ENCODE measurements around the gene VMAC.

DNA sequence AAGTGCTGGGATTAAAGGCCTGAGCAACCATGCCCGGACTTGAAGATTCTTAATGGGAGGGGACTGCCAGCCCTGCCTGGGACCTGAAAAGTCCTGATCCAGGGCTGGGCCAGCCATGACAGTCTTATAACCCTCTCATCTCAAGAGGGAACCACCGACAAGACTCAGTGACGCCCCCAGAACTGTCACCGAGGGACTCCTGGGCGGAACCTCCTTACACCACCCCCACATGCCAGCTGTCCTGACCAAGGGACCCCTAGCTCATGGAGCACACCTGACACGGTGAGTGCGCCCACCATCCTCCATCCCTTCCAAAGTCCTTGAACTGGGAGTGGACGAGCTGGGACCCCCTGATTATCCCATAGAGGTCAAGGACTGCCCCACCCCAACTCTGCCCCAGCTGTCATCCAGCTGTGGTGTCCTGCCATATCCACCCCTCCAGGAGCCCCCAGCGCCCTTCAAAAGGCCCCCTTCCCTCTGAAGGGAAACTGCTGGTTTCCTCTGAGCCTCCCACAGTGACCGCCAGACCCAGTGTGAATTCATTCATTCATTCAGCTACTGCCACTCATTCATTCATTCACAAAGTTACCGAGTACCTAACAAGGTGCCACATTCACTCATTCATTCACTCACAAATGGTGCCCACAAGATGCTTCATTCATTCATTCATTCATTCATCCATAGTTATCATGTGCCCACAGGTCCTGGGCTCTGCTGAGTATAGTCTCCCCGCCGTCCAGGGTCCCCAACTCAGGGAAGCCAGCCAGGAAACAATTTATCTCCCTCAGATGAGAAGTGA, 4.7 kb upstream of the VMAC start:
- TF ChIP-seq, protein P1, sequence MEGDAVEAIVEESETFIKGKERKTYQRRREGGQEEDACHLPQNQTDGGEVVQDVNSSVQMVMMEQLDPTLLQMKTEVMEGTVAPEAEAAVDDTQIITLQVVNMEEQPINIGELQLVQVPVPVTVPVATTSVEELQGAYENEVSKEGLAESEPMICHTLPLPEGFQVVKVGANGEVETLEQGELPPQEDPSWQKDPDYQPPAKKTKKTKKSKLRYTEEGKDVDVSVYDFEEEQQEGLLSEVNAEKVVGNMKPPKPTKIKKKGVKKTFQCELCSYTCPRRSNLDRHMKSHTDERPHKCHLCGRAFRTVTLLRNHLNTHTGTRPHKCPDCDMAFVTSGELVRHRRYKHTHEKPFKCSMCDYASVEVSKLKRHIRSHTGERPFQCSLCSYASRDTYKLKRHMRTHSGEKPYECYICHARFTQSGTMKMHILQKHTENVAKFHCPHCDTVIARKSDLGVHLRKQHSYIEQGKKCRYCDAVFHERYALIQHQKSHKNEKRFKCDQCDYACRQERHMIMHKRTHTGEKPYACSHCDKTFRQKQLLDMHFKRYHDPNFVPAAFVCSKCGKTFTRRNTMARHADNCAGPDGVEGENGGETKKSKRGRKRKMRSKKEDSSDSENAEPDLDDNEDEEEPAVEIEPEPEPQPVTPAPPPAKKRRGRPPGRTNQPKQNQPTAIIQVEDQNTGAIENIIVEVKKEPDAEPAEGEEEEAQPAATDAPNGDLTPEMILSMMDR (conservative IDR thresholded peaks at IDR 0.05) = no peak
- no peak for TF ChIP-seq EZH2 (IDR thresholded peaks at IDR 0.05; ENCODE audit: low read depth)
